Upper lobe of left lung (tissue), 6 donors: ENCODE measurements around the gene SWI5. TPM values are rescaled to one million over a fixed set of nuclear protein-coding genes. Genes with fewer than 3 reads are reported as not detected.

Source experiments
- ATAC-seq, 2 donors: fragments of 200-7000 bp; cut with Tn5 transposase; one replicate each; pipeline ENCODE4 v1.9.1; 2022; ENCODE audit warnings: mild to moderate bottlenecking in 2 of 2, moderate library complexity in 2 of 2; ENCODE audit not compliant: low FRiP score in 2 of 2
- DNase-seq, 2 donors: peaks; one replicate each; pipeline ENCODE4 v3.0.0-alpha.2; 2019 to 2020
- H3K27ac ChIP-seq, 4 donors: fragments of 200-600 bp; sonication (generic); one replicate each; pipeline ENCODE4 v1.5.1; 2016 to 2019
- H3K27me3 ChIP-seq, 4 donors: fragments of 200-600 bp; sonication (generic); one replicate each; pipeline ENCODE4 v1.5.1; 2017 to 2019
- H3K36me3 ChIP-seq, 4 donors: fragments of 200-600 bp; sonication (generic); one replicate each; pipeline ENCODE4 v1.5.1; 2016 to 2019
- H3K4me1 ChIP-seq, 4 donors: fragments of 200-600 bp; sonication (generic); one replicate each; pipeline ENCODE4 v1.5.1; 2018 to 2019
- H3K4me3 ChIP-seq, 4 donors: fragments of 200-600 bp; sonication (generic); one replicate each; pipeline ENCODE4 v1.5.1; 2017 to 2019; ENCODE audit warnings: mild to moderate bottlenecking in 2 of 4, moderate library complexity in 1 of 4
- H3K9me3 ChIP-seq, 4 donors: fragments of 200-600 bp; sonication (generic); one replicate each; pipeline ENCODE4 v1.5.1; 2018 to 2019
- EP300 ChIP-seq, 4 donors: sonication (generic); formaldehyde crosslinking; IDR thresholded peaks; one replicate each; pipeline ENCODE4 v1.5.1; 2017; ENCODE audit warnings: antibody characterized with exemption in 4 of 4, control low read depth in 2 of 4
- POLR2A ChIP-seq, 4 donors: fragments of 450-650 bp; IDR thresholded peaks; one replicate each; pipeline ENCODE4 v1.5.1; 2016 to 2017; ENCODE audit warnings: antibody characterized with exemption in 4 of 4, mild to moderate bottlenecking in 2 of 4
- POLR2AphosphoS5 ChIP-seq, 2 donors: sonication (generic); formaldehyde crosslinking; IDR thresholded peaks; one replicate each; pipeline ENCODE4 v1.5.1; 2017; ENCODE audit warnings: antibody characterized with exemption in 2 of 2
- WGBS, 2 donors: methylation state at CpG; one replicate each; pipeline ENCODE4 v1.1.5; 2017 to 2018; 5-methylcytosine and 5-hydroxymethylcytosine counted together
- total RNA-seq, 6 donors: library from RNA; depleted of rRNA in 4 of 6; stranded (reverse); fragments of >200 nt in 4 of 6; gene quantifications; one replicate each; pipeline versions ENCODE4 v1.1.0 to v1.2.1, GENCODE V29; 2016 to 2021
- TF ChIP-seq, protein P1 (sequence below), 6 experiments: fragments of 450-650 bp in 4 of 6; fragments of 200-600 bp in 2 of 6; sonication (generic) in 2 of 6; IDR thresholded peaks; one replicate each; pipeline ENCODE4 v1.5.1; 2016 to 2019; ENCODE audit warnings: antibody characterized with exemption in 6 of 6
- donor health status: DM: no; HTN: no; CAD: no; lungs with moderate emphysema.
- donor health status: DM: no; HTN: yes; CAD: no; lungs with severe emphysema.

SWI5 gene
- total RNA-seq, 6 donors from 2014 or later: 13.7 to 28.3 (median 22.8) TPM

DNA sequence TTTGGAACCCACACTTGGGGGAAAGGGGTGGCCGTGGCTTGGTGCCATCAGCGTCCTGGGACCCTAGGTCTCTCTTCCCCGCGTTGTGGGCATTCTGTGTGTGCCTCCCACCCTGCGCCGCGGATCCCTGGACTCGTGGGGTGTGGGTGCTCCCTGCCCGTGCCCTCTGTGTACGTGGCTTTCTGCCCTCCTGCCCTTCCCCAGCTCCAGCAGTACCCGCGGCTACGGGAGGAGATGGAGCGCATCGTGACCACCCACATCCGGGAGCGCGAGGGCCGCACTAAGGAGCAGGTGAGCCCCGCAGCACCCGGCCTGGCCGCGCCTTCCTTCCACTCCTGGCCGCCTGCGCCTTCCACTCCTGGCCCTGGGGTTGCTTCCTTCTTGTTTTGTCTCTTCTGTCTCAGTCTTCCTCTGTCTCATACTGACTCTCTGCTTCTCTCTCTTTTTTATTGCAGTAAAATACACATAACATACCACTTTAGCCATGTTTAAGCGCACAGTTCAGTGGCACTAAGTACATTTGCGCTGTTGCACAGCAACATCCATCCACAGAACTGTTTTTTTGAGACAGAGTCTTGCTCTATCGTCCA is 42.2 kb upstream of the SWI5 start:
- Histone ChIP-seq H3K9me3 (no peaks in the 10 kb centered on the region), H3K27me3 (no peaks in the 10 kb centered on the region), H3K27ac (no peak overlapping the region), H3K4me3 (no peak overlapping the region), H3K36me3 (no peaks in the 10 kb centered on the region), H3K4me1 (no peaks in the 10 kb centered on the region)
- WGBS, 2 donors: 86 to 87% methylated on average over 27 to 28 of the region's 28 CpGs
- ATAC-seq (no peak), DNase-seq (no peak)
- TF ChIP-seq POLR2AphosphoS5 (IDR thresholded peaks at IDR 0.05) (no peak), EP300 (IDR thresholded peaks at IDR 0.05) (no peak), POLR2A (IDR thresholded peaks at IDR 0.05) (no peak)
- TF ChIP-seq, protein P1, sequence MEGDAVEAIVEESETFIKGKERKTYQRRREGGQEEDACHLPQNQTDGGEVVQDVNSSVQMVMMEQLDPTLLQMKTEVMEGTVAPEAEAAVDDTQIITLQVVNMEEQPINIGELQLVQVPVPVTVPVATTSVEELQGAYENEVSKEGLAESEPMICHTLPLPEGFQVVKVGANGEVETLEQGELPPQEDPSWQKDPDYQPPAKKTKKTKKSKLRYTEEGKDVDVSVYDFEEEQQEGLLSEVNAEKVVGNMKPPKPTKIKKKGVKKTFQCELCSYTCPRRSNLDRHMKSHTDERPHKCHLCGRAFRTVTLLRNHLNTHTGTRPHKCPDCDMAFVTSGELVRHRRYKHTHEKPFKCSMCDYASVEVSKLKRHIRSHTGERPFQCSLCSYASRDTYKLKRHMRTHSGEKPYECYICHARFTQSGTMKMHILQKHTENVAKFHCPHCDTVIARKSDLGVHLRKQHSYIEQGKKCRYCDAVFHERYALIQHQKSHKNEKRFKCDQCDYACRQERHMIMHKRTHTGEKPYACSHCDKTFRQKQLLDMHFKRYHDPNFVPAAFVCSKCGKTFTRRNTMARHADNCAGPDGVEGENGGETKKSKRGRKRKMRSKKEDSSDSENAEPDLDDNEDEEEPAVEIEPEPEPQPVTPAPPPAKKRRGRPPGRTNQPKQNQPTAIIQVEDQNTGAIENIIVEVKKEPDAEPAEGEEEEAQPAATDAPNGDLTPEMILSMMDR (IDR thresholded peaks at IDR 0.05): no peak

- DNase-seq: no peak
- 88 to 90% methylated on average over 4 of the region's 4 CpGs for WGBS, 2 donors
- peak overlapping the region in 2 of 4 donors; percentile 23 to 82 for H3K27ac ChIP-seq
Observed at GRCh38 chr9:128242124-128242523, 34.0 kb upstream of the SWI5 start.

GRCh38 chr9:128242828-128243214 is 33.3 kb upstream of the SWI5 start:
- ATAC-seq (peak in 1 of 2 donors; percentile 72), DNase-seq (peak in 1 of 2 donors; percentile 68)
- Histone ChIP-seq H3K36me3 (no peaks in the 10 kb centered on the region), H3K4me1 (peaks cover 15 to 31% (median 20%) of the 10 kb centered on the region in 4 donors), H3K4me3 (no peak overlapping the region), H3K9me3 (no peaks in the 10 kb centered on the region), H3K27ac (peak overlapping the region in 3 of 4 donors; percentile 1 to 82 (median 50)), H3K27me3 (no peaks in the 10 kb centered on the region)
- TF ChIP-seq POLR2AphosphoS5 (IDR thresholded peaks at IDR 0.05) (no peak), POLR2A (IDR thresholded peaks at IDR 0.05) (no peak), EP300 (IDR thresholded peaks at IDR 0.05) (no peak)
- TF ChIP-seq, protein P1 (IDR thresholded peaks at IDR 0.05): no peak
- WGBS, 2 donors: 50% methylated on average over 4 of the region's 7 CpGs; no CpG with 5 or more reads in 1 of the 2 donors

More at GRCh38 chr9:128242124-128242523, 34.0 kb upstream of the SWI5 start:
- ATAC-seq: no peak
- TF ChIP-seq EP300 (IDR thresholded peaks at IDR 0.05) (no peak), POLR2AphosphoS5 (IDR thresholded peaks at IDR 0.05) (no peak), POLR2A (IDR thresholded peaks at IDR 0.05) (no peak)
- TF ChIP-seq, protein P1 (IDR thresholded peaks at IDR 0.05): no peak
- no peak overlapping the region for H3K4me3 ChIP-seq
- no peaks in the 10 kb centered on the region for H3K27me3 ChIP-seq
- H3K36me3 ChIP-seq: no peaks in the 10 kb centered on the region
- peaks cover 15 to 31% (median 20%) of the 10 kb centered on the region in 4 donors for H3K4me1 ChIP-seq
- no peaks in the 10 kb centered on the region for H3K9me3 ChIP-seq

GRCh38 chr9:128243215-128244018 is 32.7 kb upstream of the SWI5 start:
- DNase-seq (peak in 1 of 2 donors; percentile 77), ATAC-seq (peak in 1 of 2 donors; percentile 60)
- Histone ChIP-seq H3K27ac (peak overlapping the region in 3 of 4 donors; percentile 1 to 82 (median 50)), H3K9me3 (no peaks in the 10 kb centered on the region), H3K36me3 (no peaks in the 10 kb centered on the region), H3K4me3 (no peak overlapping the region), H3K4me1 (peaks cover 15 to 31% (median 20%) of the 10 kb centered on the region in 4 donors), H3K27me3 (no peaks in the 10 kb centered on the region)
- TF ChIP-seq POLR2A (IDR thresholded peaks at IDR 0.05): no peak
- TF ChIP-seq, protein P1 (IDR thresholded peaks at IDR 0.05): no peak
- TF ChIP-seq EP300 (IDR thresholded peaks at IDR 0.05): no peak
- TF ChIP-seq POLR2AphosphoS5 (IDR thresholded peaks at IDR 0.05): no peak
- WGBS, 2 donors: 54 to 73% methylated on average over 7 to 13 of the region's 13 CpGs
